ENCODE results near the gene MALAT1. TPM values are rescaled to one million over a fixed set of nuclear protein-coding genes. Genes with fewer than 3 reads are reported as not detected.

MALAT1 gene
- total and polyA plus RNA-seq, 2 donors: 682 to 3,158 TPM

DNA sequence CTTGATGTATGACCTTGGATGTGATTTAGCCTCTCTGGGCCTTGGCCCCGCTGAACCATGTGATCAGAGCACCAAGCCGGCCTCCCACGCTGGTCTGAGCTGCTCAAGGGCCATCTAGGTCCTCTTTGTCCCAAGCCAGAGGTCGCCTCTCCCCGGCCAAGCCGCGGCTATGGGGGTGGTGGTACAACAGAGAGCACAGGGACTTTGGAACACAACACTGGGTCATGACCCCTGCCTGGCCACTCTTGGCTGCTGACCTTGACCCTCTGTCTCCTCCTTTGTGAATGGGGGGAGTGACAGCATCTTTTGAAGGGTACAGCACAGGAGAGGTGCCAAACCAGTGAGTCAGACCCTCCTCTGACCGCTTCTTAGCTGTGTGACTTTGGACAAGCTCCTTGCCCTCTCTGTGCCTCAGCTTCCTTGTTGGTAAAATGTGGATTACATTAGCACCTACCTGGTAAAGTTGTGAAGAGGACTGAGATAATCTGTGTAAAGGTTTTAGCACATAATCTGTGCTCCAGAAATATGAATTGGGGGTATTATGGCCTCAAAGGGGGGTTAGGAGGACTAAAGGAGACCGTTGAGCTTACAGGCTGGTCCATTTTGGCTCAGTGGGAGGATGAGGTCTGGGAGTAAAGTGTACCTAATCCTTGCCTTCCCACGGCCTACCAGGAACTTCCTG lies 30.8 kb downstream of the MALAT1 start:
- H3K36me3 ChIP-seq (ENCODE audit: control insufficient read depth in 2 of 2, insufficient read depth in 2 of 2, low read length in 1 of 2): peaks cover 53 to 59% of the 10 kb centered on the region in 2 donors
- DNase-seq (ENCODE audit: low read depth in 6 of 9, low spot score in 9 of 9): no peak
- H3K4me1 ChIP-seq (ENCODE audit: control insufficient read depth in 2 of 2, insufficient read depth in 2 of 2, low read length in 2 of 2): peaks cover 17 to 26% of the 10 kb centered on the region in 2 donors
- H3K4me3 ChIP-seq (ENCODE audit: low read length in 2 of 2): no peak overlapping the region
- WGBS: 91% methylated on average over 10 of the region's 10 CpGs
- no peaks in the 10 kb centered on the region for H3K27me3 ChIP-seq (ENCODE audit: control insufficient read depth in 2 of 2, insufficient read depth in 1 of 2, low read length in 1 of 2)
- no peak overlapping the region for H3K27ac ChIP-seq (ENCODE audit: low read depth in 1 of 2, low read length in 1 of 2)
- H3K9me3 ChIP-seq (ENCODE audit: control insufficient read depth in 2 of 2, insufficient read depth in 1 of 2, low read length in 1 of 2): no peaks in the 10 kb centered on the region

DNA sequence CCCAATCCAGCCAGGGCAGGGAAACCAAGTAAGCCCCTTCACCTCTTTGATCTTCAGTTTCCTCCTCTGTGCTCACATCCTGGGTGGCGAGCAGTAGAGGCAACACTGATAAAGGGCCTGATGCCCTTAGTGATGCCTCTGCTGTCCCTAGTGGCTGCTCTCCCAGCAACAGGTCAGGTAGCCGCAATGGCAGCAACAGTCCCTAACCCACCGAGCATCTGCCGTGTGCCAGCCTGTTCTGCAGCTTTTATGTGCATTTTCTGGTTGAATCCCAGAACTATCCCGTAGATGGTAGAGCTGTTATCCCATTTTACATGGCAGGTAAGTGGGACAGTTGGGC lies 31.3 kb downstream of the MALAT1 start:
- peaks cover 17 to 26% of the 10 kb centered on the region in 2 donors for H3K4me1 ChIP-seq (ENCODE audit: control insufficient read depth in 2 of 2, insufficient read depth in 2 of 2, low read length in 2 of 2)

DNA sequence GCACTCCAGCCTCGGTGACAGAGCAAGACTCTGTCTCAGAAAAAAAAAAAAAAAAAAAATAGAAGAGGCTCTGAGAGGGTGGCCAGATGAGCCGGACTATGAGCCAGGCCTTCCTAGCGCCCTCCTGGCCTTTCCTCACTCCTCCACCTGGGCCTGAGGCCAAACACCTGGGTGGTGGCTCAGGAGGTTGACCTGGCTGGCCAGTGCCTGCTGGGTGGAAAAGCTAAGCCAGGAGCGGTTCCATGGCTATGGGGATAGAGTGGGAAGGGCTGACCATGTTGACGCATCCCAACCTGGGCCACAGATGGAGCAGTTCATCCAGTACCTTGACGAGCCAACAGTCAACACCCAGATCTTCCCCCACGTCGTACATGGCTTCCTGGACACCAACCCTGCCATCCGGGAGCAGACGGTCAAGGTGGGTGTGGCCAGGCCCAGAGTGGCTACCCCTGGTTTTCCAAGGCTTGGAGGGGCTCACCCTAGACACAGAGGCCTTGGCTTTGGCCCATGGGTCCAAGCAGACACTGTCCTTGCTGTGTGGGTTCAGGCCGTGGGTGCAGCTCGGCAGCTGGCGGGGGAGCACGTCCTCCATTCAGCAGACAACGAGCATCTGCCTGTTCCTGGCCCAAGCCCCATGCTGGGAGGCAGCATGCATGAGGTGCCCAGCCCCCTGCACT lies 33.7 kb downstream of the MALAT1 start:
- H3K4me3 ChIP-seq (ENCODE audit: low read length in 2 of 2): no peak overlapping the region
- H3K27me3 ChIP-seq (ENCODE audit: control insufficient read depth in 2 of 2, insufficient read depth in 1 of 2, low read length in 1 of 2): no peaks in the 10 kb centered on the region
- no peaks in the 10 kb centered on the region for H3K9me3 ChIP-seq (ENCODE audit: control insufficient read depth in 2 of 2, insufficient read depth in 1 of 2, low read length in 1 of 2)
- peaks cover 8 to 13% of the 10 kb centered on the region in 2 donors for H3K4me1 ChIP-seq (ENCODE audit: control insufficient read depth in 2 of 2, insufficient read depth in 2 of 2, low read length in 2 of 2)
- peaks cover 65 to 80% of the 10 kb centered on the region in 2 donors for H3K36me3 ChIP-seq (ENCODE audit: control insufficient read depth in 2 of 2, insufficient read depth in 2 of 2, low read length in 1 of 2)
- no peak for DNase-seq (ENCODE audit: low read depth in 6 of 9, low spot score in 9 of 9)
- H3K27ac ChIP-seq (ENCODE audit: low read depth in 1 of 2, low read length in 1 of 2): no peak overlapping the region
- WGBS: 96% methylated on average over 15 of the region's 15 CpGs

More for the DNA sequence above, 31.3 kb downstream of the MALAT1 start:
- no peaks in the 10 kb centered on the region for H3K9me3 ChIP-seq (ENCODE audit: control insufficient read depth in 2 of 2, insufficient read depth in 1 of 2, low read length in 1 of 2)
- H3K27ac ChIP-seq (ENCODE audit: low read depth in 1 of 2, low read length in 1 of 2): no peak overlapping the region
- H3K36me3 ChIP-seq (ENCODE audit: control insufficient read depth in 2 of 2, insufficient read depth in 2 of 2, low read length in 1 of 2): peaks cover 54 to 64% of the 10 kb centered on the region in 2 donors
- H3K4me3 ChIP-seq (ENCODE audit: low read length in 2 of 2): no peak overlapping the region
- H3K27me3 ChIP-seq (ENCODE audit: control insufficient read depth in 2 of 2, insufficient read depth in 1 of 2, low read length in 1 of 2): no peaks in the 10 kb centered on the region
- DNase-seq (ENCODE audit: low read depth in 6 of 9, low spot score in 9 of 9): peak in 2 of 9 donors; percentile 19 to 44
- 82% methylated on average over 5 of the region's 5 CpGs for WGBS

DNA sequence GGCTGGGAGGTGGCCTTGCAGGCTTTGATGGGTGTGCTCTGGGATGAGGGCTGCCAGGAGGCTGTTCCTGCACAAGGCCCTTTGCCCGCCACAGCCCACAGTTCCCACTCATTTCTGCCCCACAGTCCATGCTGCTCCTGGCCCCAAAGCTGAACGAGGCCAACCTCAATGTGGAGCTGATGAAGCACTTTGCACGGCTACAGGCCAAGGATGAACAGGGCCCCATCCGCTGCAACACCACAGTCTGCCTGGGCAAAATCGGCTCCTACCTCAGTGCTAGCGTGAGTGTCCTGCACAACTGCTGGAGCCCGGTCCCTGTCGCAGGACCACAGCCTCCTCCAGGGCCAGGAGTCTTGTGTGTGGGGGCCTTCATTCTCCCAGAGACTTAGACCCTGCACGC lies 36.3 kb downstream of the MALAT1 start:
- H3K27me3 ChIP-seq (ENCODE audit: control insufficient read depth in 2 of 2, insufficient read depth in 1 of 2, low read length in 1 of 2): peaks cover 0 to 3% of the 10 kb centered on the region in 2 donors
- DNase-seq (ENCODE audit: low read depth in 6 of 9, low spot score in 9 of 9): no peak
- no peak overlapping the region for H3K4me3 ChIP-seq (ENCODE audit: low read length in 2 of 2)
- peaks cover under 1 to 8% of the 10 kb centered on the region in 2 donors for H3K4me1 ChIP-seq (ENCODE audit: control insufficient read depth in 2 of 2, insufficient read depth in 2 of 2, low read length in 2 of 2)
- peaks cover 65 to 83% of the 10 kb centered on the region in 2 donors for H3K36me3 ChIP-seq (ENCODE audit: control insufficient read depth in 2 of 2, insufficient read depth in 2 of 2, low read length in 1 of 2)
- 98% methylated on average over 9 of the region's 9 CpGs for WGBS
- H3K27ac ChIP-seq (ENCODE audit: low read depth in 1 of 2, low read length in 1 of 2): no peak overlapping the region
- H3K9me3 ChIP-seq (ENCODE audit: control insufficient read depth in 2 of 2, insufficient read depth in 1 of 2, low read length in 1 of 2): no peaks in the 10 kb centered on the region

DNA sequence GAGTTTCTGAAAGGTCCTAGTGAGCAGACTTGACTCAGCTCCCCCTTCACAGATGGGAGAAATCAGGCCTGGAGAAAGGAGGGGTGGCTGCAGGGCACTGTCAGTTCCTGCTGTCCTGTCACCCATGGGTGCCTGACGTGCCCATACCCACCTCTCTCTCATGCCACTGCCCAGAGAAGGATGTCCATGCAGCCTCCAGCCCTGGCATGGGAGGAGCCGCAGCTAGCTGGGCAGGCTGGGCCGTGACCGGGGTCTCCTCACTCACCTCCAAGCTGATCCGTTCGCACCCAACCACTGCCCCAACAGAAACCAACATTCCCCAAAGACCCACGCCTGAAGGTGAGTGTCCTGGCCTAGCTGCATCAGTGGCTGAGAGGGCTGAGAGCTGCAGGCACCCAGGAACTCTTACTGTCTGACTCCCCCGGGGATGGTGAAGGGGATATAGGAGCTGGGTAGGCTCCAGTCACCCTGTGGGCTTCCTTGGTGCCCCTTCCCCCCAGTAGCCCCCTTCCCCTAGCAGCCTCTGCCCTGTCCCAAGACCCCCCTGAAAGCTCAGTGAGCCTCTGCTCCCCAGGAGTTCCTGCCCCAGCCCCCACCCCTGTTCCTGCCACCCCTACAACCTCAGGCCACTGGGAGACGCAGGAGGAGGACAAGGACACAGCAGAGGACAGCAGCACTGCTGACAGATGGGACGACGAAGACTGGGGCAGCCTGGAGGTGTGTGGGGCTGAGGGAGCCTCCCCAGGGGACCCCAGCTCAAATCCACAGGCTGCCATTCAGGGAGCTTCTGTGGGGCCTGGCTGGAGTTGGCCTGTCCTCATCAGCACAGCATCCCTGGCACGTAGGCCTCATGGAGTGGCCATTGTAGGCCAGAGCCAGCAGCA lies 37.8 kb downstream of the MALAT1 start:
- Histone ChIP-seq H3K4me3 (ENCODE audit: low read length in 2 of 2) (no peak overlapping the region), H3K27me3 (ENCODE audit: control insufficient read depth in 2 of 2, insufficient read depth in 1 of 2, low read length in 1 of 2) (peaks cover 0 to 3% of the 10 kb centered on the region in 2 donors), H3K27ac (ENCODE audit: low read depth in 1 of 2, low read length in 1 of 2) (no peak overlapping the region), H3K9me3 (ENCODE audit: control insufficient read depth in 2 of 2, insufficient read depth in 1 of 2, low read length in 1 of 2) (no peaks in the 10 kb centered on the region), H3K4me1 (ENCODE audit: control insufficient read depth in 2 of 2, insufficient read depth in 2 of 2, low read length in 2 of 2) (peaks cover 6 to 22% of the 10 kb centered on the region in 2 donors), H3K36me3 (ENCODE audit: control insufficient read depth in 2 of 2, insufficient read depth in 2 of 2, low read length in 1 of 2) (peaks cover 50 to 68% of the 10 kb centered on the region in 2 donors)
- no peak for DNase-seq (ENCODE audit: low read depth in 6 of 9, low spot score in 9 of 9)
- 98% methylated on average over 12 of the region's 12 CpGs for WGBS

DNA sequence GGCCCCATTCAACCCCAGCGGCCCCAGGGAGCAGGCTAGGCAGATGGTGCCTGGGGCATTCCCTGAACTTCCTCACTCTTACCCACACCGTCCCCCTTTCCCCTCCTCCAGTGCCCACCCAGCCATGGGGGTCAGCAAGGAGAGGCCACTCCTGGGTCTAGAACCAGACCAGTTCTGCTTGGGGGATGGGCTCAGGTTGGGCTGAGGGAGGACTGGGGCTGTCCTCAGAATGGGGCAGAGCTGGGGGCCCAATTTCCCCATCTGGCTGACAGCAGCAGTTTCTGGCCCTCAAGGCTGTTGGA lies 38.4 kb downstream of the MALAT1 start:
- H3K36me3 ChIP-seq (ENCODE audit: control insufficient read depth in 2 of 2, insufficient read depth in 2 of 2, low read length in 1 of 2): peaks cover 47 to 62% of the 10 kb centered on the region in 2 donors

DNA sequence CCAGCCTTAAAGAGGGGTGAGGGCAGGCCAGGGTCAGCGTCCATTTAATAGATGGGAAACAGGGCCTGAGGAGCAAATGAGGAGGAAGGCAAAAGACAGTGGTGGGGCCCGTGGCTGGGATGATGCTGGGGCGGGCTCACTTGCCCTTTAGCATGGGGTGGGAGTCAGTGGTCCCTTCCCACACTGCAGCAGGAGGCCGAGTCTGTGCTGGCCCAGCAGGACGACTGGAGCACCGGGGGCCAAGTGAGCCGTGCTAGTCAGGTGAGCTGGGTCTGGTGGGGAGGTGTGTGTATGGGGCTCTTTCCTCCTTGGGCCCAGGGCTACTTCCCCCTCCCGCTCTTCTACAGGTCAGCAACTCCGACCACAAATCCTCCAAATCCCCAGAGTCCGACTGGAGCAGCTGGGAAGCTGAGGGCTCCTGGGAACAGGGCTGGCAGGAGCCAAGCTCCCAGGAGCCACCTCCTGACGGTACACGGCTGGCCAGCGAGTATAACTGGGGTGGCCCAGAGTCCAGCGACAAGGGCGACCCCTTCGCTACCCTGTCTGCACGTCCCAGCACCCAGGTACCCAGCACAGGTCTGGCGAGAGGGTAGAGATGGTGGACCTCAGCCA lies 38.9 kb downstream of the MALAT1 start:
- WGBS: 96% methylated on average over 18 of the region's 18 CpGs
- Histone ChIP-seq H3K27me3 (ENCODE audit: control insufficient read depth in 2 of 2, insufficient read depth in 1 of 2, low read length in 1 of 2) (peaks cover 0 to 3% of the 10 kb centered on the region in 2 donors), H3K36me3 (ENCODE audit: control insufficient read depth in 2 of 2, insufficient read depth in 2 of 2, low read length in 1 of 2) (peaks cover 42 to 57% of the 10 kb centered on the region in 2 donors), H3K4me3 (ENCODE audit: low read length in 2 of 2) (no peak overlapping the region), H3K27ac (ENCODE audit: low read depth in 1 of 2, low read length in 1 of 2) (no peak overlapping the region), H3K9me3 (ENCODE audit: control insufficient read depth in 2 of 2, insufficient read depth in 1 of 2, low read length in 1 of 2) (no peaks in the 10 kb centered on the region), H3K4me1 (ENCODE audit: control insufficient read depth in 2 of 2, insufficient read depth in 2 of 2, low read length in 2 of 2) (peaks cover 9 to 27% of the 10 kb centered on the region in 2 donors)
- no peak for DNase-seq (ENCODE audit: low read depth in 6 of 9, low spot score in 9 of 9)

More for the DNA sequence above, 38.4 kb downstream of the MALAT1 start:
- Histone ChIP-seq H3K27me3 (ENCODE audit: control insufficient read depth in 2 of 2, insufficient read depth in 1 of 2, low read length in 1 of 2) (peaks cover 0 to 3% of the 10 kb centered on the region in 2 donors), H3K9me3 (ENCODE audit: control insufficient read depth in 2 of 2, insufficient read depth in 1 of 2, low read length in 1 of 2) (no peaks in the 10 kb centered on the region), H3K4me3 (ENCODE audit: low read length in 2 of 2) (no peak overlapping the region), H3K4me1 (ENCODE audit: control insufficient read depth in 2 of 2, insufficient read depth in 2 of 2, low read length in 2 of 2) (peaks cover 9 to 27% of the 10 kb centered on the region in 2 donors), H3K27ac (ENCODE audit: low read depth in 1 of 2, low read length in 1 of 2) (no peak overlapping the region)
- WGBS: 92% methylated on average over 2 of the region's 2 CpGs
- no peak for DNase-seq (ENCODE audit: low read depth in 6 of 9, low spot score in 9 of 9)

DNA sequence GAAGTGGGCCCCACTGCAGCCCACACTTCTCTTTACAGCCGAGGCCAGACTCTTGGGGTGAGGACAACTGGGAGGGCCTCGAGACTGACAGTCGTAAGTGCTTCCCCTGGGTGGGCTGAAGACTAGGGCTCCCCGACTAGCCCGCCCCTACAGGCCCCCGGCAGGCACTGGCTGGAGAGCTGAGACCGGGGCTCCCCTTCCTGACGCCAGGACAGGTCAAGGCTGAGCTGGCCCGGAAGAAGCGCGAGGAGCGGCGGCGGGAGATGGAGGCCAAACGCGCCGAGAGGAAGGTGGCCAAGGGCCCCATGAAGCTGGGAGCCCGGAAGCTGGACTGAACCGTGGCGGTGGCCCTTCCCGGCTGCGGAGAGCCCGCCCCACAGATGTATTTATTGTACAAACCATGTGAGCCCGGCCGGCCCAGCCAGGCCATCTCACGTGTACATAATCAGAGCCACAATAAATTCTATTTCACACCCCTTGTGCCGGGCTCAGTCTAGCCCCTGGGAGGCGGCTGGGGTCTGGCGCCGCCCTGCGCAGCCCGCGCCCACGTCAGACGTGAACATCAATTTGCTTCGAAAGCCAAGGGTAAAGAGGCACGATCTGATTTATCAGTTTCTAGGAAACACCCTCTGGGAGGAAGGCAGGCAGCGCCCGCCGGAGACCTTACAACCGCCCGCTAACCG lies 39.5 kb downstream of the MALAT1 start:
- H3K4me1 ChIP-seq (ENCODE audit: control insufficient read depth in 2 of 2, insufficient read depth in 2 of 2, low read length in 2 of 2): peaks cover 9 to 27% of the 10 kb centered on the region in 2 donors
- H3K4me3 ChIP-seq (ENCODE audit: low read length in 2 of 2): no peak overlapping the region
- WGBS: 95% methylated on average over 43 of the region's 43 CpGs
- H3K27me3 ChIP-seq (ENCODE audit: control insufficient read depth in 2 of 2, insufficient read depth in 1 of 2, low read length in 1 of 2): peaks cover 0 to 3% of the 10 kb centered on the region in 2 donors
- H3K9me3 ChIP-seq (ENCODE audit: control insufficient read depth in 2 of 2, insufficient read depth in 1 of 2, low read length in 1 of 2): no peaks in the 10 kb centered on the region
- no peak overlapping the region for H3K27ac ChIP-seq (ENCODE audit: low read depth in 1 of 2, low read length in 1 of 2)
- no peak for DNase-seq (ENCODE audit: low read depth in 6 of 9, low spot score in 9 of 9)
- H3K36me3 ChIP-seq (ENCODE audit: control insufficient read depth in 2 of 2, insufficient read depth in 2 of 2, low read length in 1 of 2): peaks cover 37 to 51% of the 10 kb centered on the region in 2 donors
